Measurements from ENCODE around the gene TEX51. TPM values are rescaled to one million over a fixed set of nuclear protein-coding genes. Genes with fewer than 3 reads are reported as not detected.

The TEX51 gene
- total RNA-seq, 1 experiment from 2014 or later, result not detected

GRCh38 chr2:126913329-126913728 lies 14.6 kb downstream of the TEX51 start:
- no peak for DNase-seq (ENCODE audit: low read depth)

GRCh38 chr2:126913881-126914615 lies 15.4 kb downstream of the TEX51 start:
- DNase-seq (ENCODE audit: low read depth), result no peak

GRCh38 chr2:126914811-126915500 lies 16.3 kb downstream of the TEX51 start:
- no peak for DNase-seq (ENCODE audit: low read depth)

GRCh38 chr2:126915903-126916302 lies 17.2 kb downstream of the TEX51 start:
- DNase-seq (ENCODE audit: low read depth), result no peak

- DNase-seq (ENCODE audit: low read depth), result no peak
Observed at GRCh38 chr2:126916744-126917143, 18.1 kb downstream of the TEX51 start.

GRCh38 chr2:126921066-126921465 lies 22.4 kb downstream of the TEX51 start:
- DNase-seq (ENCODE audit: low read depth), result no peak

- DNase-seq (ENCODE audit: low read depth), result no peak
Observed at GRCh38 chr2:126930970-126931590, 32.4 kb downstream of the TEX51 start.

GRCh38 chr2:126932529-126932928 lies 33.8 kb downstream of the TEX51 start:
- DNase-seq (ENCODE audit: low read depth), result no peak

GRCh38 chr2:126932966-126933710 lies 34.4 kb downstream of the TEX51 start:
- DNase-seq (ENCODE audit: low read depth), result no peak

GRCh38 chr2:126933711-126934091 lies 35.0 kb downstream of the TEX51 start:
- DNase-seq (ENCODE audit: low read depth), result no peak

- DNase-seq (ENCODE audit: low read depth), result no peak
Observed at GRCh38 chr2:126934809-126935208, 36.1 kb downstream of the TEX51 start.

- DNase-seq (ENCODE audit: low read depth), result no peak
Observed at GRCh38 chr2:126935774-126936173, 37.1 kb downstream of the TEX51 start.

GRCh38 chr2:126936219-126936723 lies 37.6 kb downstream of the TEX51 start:
- DNase-seq (ENCODE audit: low read depth), result no peak

GRCh38 chr2:126940331-126940730 lies 41.6 kb downstream of the TEX51 start:
- no peak for DNase-seq (ENCODE audit: low read depth)

GRCh38 chr2:126942427-126943203 lies 43.9 kb downstream of the TEX51 start:
- no peak for DNase-seq (ENCODE audit: low read depth)

- no peak for DNase-seq (ENCODE audit: low read depth)
Observed at GRCh38 chr2:126943612-126944348, 45.1 kb downstream of the TEX51 start.

- no peak for DNase-seq (ENCODE audit: low read depth)
Observed at GRCh38 chr2:126945118-126945517, 46.4 kb downstream of the TEX51 start.

- DNase-seq (ENCODE audit: low read depth), result no peak
Observed at GRCh38 chr2:126946318-126947102, 47.8 kb downstream of the TEX51 start.

- no peak for DNase-seq (ENCODE audit: low read depth)
Observed at GRCh38 chr2:126947103-126947429, 48.4 kb downstream of the TEX51 start.

GRCh38 chr2:126949775-126950174 lies 51.1 kb downstream of the TEX51 start:
- no peak for DNase-seq (ENCODE audit: low read depth)

Data from LHCN-M2 (cell line).